Central memory CD8-positive, alpha-beta T cell (primary cell): Measurements from ENCODE around the gene CORO1C.

ENCODE experiments used
- ATAC-seq: fragments of 150-1000 bp; cut with Tn5 transposase; replicated peaks from 2 replicates; pipeline ENCODE4 v1.10.0; 2022; ENCODE audit warnings: mild to moderate bottlenecking, moderate FRiP score, moderate number of reproducible peaks; ENCODE audit not compliant: poor library complexity, severe bottlenecking; ENCODE audit errors: extremely low read depth
- DNase-seq, 2 donors: peaks; one replicate each; pipeline ENCODE4 v3.0.0; 2021; ENCODE audit warnings: low spot score in 2 of 2
- H3K27ac Mint-ChIP-seq: one replicate; pipeline ENCODE4 v1.8.0; 2022; ENCODE audit warnings: low read depth, mild to moderate bottlenecking, moderate library complexity, mixed read lengths
- H3K27me3 Mint-ChIP-seq: one replicate; pipeline ENCODE4 v1.8.0; 2022; ENCODE audit warnings: mixed read lengths
- H3K36me3 Mint-ChIP-seq: one replicate; pipeline ENCODE4 v1.8.0; 2022; ENCODE audit warnings: mild to moderate bottlenecking, moderate library complexity, mixed read lengths; ENCODE audit not compliant: insufficient read depth
- H3K4me1 Mint-ChIP-seq: one replicate; pipeline ENCODE4 v1.8.0; 2022; ENCODE audit warnings: mixed read lengths
- H3K4me3 Mint-ChIP-seq: one replicate; pipeline ENCODE4 v1.8.0; 2022; ENCODE audit warnings: mild to moderate bottlenecking, moderate library complexity, mixed read lengths
- H3K9me3 Mint-ChIP-seq: one replicate; pipeline ENCODE4 v1.8.0; 2022; ENCODE audit warnings: mixed read lengths

The CORO1C gene

DNA sequence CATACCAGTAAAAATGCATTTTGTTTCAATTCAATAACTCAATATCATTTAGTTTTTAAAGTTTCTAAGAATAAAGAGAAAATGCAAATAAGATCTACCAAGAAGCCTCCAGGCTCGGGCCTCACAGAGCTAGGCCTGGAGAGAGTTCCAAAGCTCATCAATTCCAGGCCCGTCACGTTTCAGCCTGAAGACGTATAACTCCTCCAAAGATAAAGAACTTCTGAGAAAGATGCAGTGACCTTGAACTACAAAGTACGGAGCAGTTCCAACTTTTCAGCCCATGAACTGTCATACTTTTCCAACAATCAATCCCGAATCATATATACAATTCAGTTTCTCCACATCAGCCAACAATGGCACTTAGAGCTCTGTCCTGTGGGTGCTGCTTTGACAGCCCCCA is 17.8 kb downstream of the CORO1C start:
- no peaks in the 10 kb centered on the region for H3K36me3 Mint-ChIP-seq
- ATAC-seq (no peak), DNase-seq (no peak)
- no peaks in the 10 kb centered on the region for H3K9me3 Mint-ChIP-seq
- no peak overlapping the region for H3K27ac Mint-ChIP-seq
- H3K4me1 Mint-ChIP-seq: no peaks in the 10 kb centered on the region
- no peaks in the 10 kb centered on the region for H3K27me3 Mint-ChIP-seq
- H3K4me3 Mint-ChIP-seq: no peak overlapping the region

DNA sequence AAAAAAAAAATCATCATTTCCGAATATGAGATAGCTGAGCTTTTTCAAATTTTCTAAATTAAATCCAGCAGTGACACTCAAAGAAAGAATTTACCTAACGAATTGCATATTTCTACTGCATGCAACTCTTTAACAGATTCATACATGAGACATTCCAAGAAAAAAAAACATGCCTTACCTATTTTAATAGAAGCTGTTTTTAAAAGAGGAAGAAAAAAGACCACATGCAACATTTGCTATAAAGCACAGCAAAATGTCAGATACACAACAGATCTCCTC is 18.5 kb downstream of the CORO1C start:
- Mint-ChIP-seq H3K4me1 (no peaks in the 10 kb centered on the region), H3K27me3 (no peaks in the 10 kb centered on the region), H3K4me3 (no peak overlapping the region), H3K27ac (no peak overlapping the region), H3K36me3 (no peaks in the 10 kb centered on the region), H3K9me3 (no peaks in the 10 kb centered on the region)
- ATAC-seq (no peak), DNase-seq (no peak)

DNA sequence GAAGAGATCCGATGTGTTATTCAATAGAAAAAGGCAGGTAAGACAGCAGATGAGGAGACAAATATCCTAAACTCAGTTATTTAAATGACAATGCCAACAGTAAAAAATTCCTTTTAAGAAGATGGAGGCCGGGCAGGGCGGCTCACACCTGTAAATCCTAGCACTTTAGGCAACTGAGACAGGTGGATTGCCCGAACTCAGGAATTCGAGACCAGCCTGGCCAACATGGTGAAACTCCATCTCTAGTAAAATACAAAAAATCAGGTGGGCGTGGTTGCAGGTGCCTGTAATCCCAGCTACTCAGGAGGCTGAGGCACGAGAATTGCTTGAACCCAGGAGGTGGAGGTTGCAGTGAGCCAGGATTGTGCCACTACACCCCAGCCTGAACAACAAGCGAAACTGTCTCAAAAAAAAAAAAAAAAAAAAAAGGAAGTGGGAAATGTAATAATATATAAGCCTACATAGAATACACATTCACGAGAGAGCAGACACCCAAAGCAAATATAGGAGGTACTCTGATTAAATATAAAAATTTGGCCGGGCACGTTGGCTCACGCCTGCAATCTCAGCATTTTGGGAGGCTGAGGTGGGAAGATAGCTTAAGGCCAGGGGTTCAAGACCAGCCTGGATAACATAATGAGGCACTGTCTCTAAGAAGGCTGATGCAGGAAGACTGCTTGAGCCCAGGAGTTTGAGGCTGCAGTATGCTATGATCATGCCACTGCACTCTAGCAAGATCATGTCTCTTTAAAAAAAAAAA is 19.0 kb downstream of the CORO1C start:
- ATAC-seq: no peak
- H3K4me3 Mint-ChIP-seq: no peak overlapping the region
- no peak overlapping the region for H3K27ac Mint-ChIP-seq
- H3K36me3 Mint-ChIP-seq: no peaks in the 10 kb centered on the region
- H3K4me1 Mint-ChIP-seq: no peaks in the 10 kb centered on the region
- H3K27me3 Mint-ChIP-seq: no peaks in the 10 kb centered on the region
- no peaks in the 10 kb centered on the region for H3K9me3 Mint-ChIP-seq
- no peak for DNase-seq

DNA sequence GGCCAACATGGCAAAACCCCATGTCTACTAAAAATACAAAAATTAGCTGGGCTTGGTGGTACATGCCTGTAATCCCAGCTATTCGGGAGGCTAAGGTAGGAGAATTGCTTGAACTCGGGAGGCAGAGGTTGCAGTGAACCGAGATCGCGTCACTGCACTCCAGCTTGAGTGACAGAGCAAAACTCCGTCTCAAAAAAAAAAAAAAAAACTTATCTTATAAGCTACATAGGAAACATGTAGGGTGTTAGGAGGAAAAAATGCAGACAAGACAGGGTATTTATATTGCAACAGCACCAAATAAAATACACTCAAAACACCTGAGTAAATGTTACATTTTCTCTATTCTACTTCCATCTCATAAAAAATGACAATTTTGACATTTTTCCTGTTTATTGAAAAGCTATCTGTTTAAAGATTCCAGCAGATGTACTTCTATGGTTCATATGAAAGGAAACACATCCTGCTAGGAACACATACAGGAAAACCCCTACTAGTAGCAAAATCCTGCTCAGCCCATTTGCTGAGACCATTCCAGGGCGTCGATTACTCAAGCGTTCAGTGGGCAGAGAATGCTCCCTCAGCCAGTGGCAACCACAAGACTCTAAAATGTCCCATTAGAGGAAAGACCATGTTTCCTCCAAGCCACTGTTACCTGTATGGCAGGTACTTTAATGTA is 19.7 kb downstream of the CORO1C start:
- Mint-ChIP-seq H3K27me3 (no peaks in the 10 kb centered on the region), H3K9me3 (no peaks in the 10 kb centered on the region), H3K36me3 (no peaks in the 10 kb centered on the region), H3K27ac (no peak overlapping the region), H3K4me3 (no peak overlapping the region), H3K4me1 (no peaks in the 10 kb centered on the region)
- no peak for DNase-seq
- ATAC-seq: no peak

DNA sequence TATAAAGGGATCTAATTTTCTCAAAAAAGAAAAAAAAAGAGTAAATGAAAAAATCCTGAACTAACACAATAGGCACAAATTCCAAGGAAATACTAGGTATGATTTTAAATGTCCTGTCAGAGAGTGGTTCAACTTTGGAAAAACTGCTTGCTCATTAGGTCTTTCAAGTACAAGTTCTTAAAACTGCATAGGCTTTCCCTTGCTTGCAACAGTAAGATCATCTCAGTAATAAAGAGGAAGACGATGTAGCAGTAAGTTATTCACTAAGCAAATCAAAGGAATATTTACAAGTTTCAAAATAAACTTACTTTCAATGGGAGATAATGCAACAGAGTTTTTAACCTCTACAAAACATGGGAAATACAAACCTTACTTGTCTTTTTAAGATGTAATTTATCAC is 21.6 kb downstream of the CORO1C start:
- no peaks in the 10 kb centered on the region for H3K9me3 Mint-ChIP-seq
- no peak overlapping the region for H3K27ac Mint-ChIP-seq
- H3K36me3 Mint-ChIP-seq: no peaks in the 10 kb centered on the region
- no peak overlapping the region for H3K4me3 Mint-ChIP-seq
- no peak for ATAC-seq
- no peaks in the 10 kb centered on the region for H3K27me3 Mint-ChIP-seq
- no peak for DNase-seq
- no peaks in the 10 kb centered on the region for H3K4me1 Mint-ChIP-seq

DNA sequence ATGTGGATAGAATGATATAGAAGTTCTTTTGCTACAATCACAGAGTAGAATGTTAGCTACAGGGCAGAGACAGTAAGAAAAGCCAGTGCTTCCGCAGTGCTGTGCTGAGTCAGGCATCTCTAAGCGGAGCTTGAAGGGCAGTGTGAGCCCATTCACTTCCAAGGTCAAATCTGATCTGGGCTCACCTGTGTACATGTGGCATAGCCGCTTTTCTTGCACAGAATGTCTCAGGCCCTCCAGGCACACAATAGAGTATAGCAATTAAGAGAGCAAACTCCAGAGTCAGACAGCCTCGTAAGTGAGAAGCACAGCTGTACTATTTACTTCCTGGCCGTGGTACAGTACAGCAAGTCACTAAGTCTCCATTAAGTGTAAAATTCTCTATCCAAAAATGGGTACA is 26.8 kb downstream of the CORO1C start:
- DNase-seq (no peak), ATAC-seq (no peak)
- H3K4me1 Mint-ChIP-seq: peaks cover 7% of the 10 kb centered on the region
- H3K4me3 Mint-ChIP-seq: no peak overlapping the region
- H3K27me3 Mint-ChIP-seq: no peaks in the 10 kb centered on the region
- H3K36me3 Mint-ChIP-seq: no peaks in the 10 kb centered on the region
- H3K27ac Mint-ChIP-seq: no peak overlapping the region
- H3K9me3 Mint-ChIP-seq: no peaks in the 10 kb centered on the region

DNA sequence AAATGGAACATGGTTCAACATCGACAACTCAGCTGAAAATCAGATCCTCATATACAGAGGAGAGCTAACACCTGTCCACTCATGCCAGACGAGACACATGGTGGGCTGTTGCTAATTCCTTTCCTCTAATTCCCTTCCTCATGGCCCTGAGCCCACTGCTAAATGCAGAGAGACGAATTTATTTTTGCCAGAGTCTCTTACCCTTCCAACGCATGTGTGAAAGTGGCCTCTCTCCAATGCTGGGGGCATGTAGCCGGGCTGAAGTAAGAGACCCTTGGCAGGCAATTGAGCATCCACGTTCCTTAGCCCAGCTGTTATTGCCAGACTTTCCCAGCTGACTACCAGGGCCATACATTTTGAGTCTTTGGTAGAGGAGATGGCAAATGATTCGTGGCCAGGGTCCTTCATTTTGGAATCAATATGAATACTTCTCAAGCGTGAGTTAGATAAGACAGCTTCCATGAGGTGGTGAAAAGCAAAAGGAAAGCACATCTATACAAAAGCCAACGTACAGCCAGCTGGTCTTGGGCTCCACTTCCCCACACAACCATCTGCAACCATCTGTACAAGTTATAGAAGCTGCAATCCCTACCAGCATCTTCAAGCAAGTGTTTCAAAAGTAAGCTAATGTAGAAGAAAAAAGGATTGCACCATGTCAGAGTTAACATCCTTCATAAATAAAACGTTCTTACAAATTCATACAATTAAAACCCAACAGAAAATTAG is 28.6 kb downstream of the CORO1C start:
- ATAC-seq: no peak
- Mint-ChIP-seq H3K4me3 (no peak overlapping the region), H3K27ac (no peak overlapping the region), H3K4me1 (peaks cover 7% of the 10 kb centered on the region), H3K9me3 (no peaks in the 10 kb centered on the region), H3K27me3 (no peaks in the 10 kb centered on the region), H3K36me3 (no peaks in the 10 kb centered on the region)
- DNase-seq: no peak

DNA sequence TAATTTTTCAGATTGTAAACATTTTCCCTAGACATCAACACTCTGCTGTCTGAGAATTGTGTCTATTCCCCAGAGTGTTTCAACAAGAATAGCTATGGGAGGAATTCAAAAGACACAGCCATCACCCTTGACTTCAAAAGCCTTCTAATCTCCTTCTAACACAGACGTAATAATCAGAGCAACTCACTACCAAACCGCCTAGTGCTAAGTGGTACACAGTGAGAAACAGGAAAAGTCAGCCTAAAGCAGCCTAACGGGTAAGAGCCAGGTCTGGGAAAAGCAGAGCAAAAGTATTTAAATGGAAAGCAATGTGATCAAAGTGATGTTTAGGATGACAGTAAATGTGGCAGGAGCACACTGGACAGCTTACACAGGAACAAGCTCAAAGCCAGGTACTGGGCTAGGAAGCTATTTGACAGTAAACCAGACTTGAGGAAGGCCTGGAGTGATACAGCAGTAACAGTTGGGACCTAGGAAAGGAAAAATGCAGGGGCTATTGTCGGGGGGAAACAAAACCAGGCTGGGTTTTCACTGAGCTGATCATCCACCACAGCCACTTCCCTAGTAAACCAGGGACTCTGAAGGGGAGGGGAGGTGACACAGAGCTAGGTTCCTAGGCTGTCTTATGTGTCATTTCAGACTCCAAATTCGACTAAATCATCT is 29.4 kb downstream of the CORO1C start:
- no peaks in the 10 kb centered on the region for H3K36me3 Mint-ChIP-seq
- no peak overlapping the region for H3K4me3 Mint-ChIP-seq
- peaks cover 7% of the 10 kb centered on the region for H3K4me1 Mint-ChIP-seq
- ATAC-seq (no peak), DNase-seq (no peak)
- H3K27ac Mint-ChIP-seq: no peak overlapping the region
- no peaks in the 10 kb centered on the region for H3K27me3 Mint-ChIP-seq
- H3K9me3 Mint-ChIP-seq: no peaks in the 10 kb centered on the region

DNA sequence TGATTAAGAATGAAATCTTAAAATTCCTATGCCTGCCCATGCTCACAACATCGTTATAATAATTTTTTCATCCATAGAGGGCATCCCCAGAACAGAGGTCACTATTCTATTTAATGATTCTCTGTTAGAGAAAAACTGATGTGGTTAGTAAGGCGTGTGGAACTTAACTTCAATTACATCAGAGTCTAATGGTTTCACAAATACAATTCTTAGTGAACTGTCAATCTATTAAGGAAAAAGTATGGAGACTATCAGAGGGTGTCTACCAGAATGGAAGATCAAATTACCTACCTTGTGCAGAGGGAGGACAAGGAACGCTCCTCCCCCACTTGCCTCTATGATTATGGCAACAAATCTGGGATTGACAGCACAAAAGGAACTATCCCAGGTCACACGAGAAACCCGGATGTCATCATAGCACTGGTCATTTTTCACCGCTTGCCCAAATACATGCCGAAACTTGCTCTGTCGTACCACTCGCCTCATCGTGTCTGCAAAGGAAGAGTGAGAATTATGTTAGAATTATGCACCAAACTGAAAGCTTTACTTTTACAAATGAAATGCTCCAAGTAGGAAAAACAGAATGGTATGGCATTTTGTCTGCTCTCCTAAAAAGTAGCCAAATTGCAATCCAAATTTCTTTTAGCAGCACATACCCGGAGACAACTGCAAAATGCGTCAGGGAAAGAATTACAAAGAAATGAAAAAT is 30.3 kb downstream of the CORO1C start:
- Mint-ChIP-seq H3K4me3 (no peak overlapping the region), H3K9me3 (no peaks in the 10 kb centered on the region), H3K27ac (no peak overlapping the region), H3K36me3 (no peaks in the 10 kb centered on the region), H3K27me3 (no peaks in the 10 kb centered on the region), H3K4me1 (peaks cover 9% of the 10 kb centered on the region)
- ATAC-seq (no peak), DNase-seq (no peak)

DNA sequence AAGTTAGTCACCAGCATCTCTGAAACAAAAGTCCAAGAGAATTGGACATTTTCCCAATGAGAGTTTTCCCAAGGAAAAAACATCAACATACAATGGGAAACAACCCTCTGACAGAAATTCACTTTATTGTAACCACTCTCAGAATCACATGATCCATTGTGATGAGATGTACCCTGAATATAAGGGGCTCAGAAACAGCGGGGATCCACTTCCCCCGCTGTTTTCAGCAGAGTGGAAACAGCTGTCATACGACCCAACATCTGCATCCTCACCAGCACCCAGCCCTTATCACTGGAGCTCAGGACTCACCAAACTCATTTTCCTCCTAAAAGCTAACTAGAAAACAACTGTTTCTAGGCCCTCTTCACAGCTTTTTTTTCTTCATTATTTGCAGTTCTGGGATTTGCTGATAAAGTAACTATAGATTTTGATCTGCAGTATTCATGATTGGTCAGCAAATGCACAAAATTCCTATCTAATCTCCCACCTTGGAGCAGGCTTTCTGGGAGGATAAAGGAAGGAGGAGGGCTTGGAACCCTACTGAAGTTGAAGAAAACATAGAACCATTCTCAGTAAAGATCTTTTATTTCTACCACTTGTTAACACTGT is 31.3 kb downstream of the CORO1C start:
- no peak overlapping the region for H3K27ac Mint-ChIP-seq

DNA sequence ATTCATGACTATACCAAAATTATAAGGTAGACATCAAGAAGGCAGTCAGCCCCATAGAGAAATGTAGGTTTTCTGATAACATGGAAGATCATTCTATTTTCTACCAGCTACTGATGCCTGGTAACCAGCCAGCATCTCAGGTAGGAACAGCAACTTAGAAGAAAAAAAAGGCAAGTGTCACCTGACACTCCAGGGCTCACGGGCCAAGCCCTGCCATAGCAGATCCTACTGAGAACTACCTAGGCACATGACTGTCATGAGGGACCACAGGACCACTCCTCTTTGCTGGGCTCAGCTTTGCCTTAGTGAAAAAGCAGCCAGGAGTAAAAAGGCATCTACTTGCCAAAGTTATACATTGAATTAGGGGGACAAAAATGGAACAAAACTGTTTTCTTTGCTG is 33.4 kb downstream of the CORO1C start:
- no peak for DNase-seq
- Mint-ChIP-seq H3K9me3 (no peaks in the 10 kb centered on the region), H3K4me1 (peaks cover 12% of the 10 kb centered on the region), H3K27me3 (no peaks in the 10 kb centered on the region), H3K4me3 (no peak overlapping the region), H3K27ac (no peak overlapping the region), H3K36me3 (no peaks in the 10 kb centered on the region)
- no peak for ATAC-seq

More for the DNA sequence above, 31.3 kb downstream of the CORO1C start:
- no peaks in the 10 kb centered on the region for H3K36me3 Mint-ChIP-seq
- DNase-seq (no peak), ATAC-seq (no peak)
- peaks cover 12% of the 10 kb centered on the region for H3K4me1 Mint-ChIP-seq
- H3K27me3 Mint-ChIP-seq: no peaks in the 10 kb centered on the region
- H3K9me3 Mint-ChIP-seq: no peaks in the 10 kb centered on the region
- H3K4me3 Mint-ChIP-seq: no peak overlapping the region

DNA sequence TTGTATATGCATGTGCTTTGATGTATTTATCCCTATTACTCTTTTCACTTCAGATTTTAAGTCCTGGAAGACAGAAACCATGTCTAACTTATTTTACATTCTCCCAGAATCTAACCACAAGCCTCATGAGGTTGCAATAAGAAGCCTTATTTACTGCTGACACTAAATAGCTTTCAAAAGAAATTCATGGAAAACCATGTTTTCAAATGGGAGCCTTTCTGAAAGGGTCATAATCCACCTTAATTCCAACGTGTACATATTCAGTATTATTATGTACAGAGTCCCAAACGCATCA is 34.4 kb downstream of the CORO1C start:
- no peak overlapping the region for H3K4me3 Mint-ChIP-seq

More for the DNA sequence above, 34.4 kb downstream of the CORO1C start:
- H3K9me3 Mint-ChIP-seq: no peaks in the 10 kb centered on the region
- no peak for DNase-seq
- H3K4me1 Mint-ChIP-seq: peaks cover 14% of the 10 kb centered on the region
- H3K27me3 Mint-ChIP-seq: no peaks in the 10 kb centered on the region
- H3K27ac Mint-ChIP-seq: no peak overlapping the region
- no peaks in the 10 kb centered on the region for H3K36me3 Mint-ChIP-seq
- no peak for ATAC-seq
